DLD1 (cell line): ENCODE measurements around the gene B3GNT3.
"Not testable (repeated sequence)": the region's sequence is repeated elsewhere in the genome, so short reads cannot be mapped to it uniquely, and the experiment has no call there.

Experiments used
- in situ Hi-C: cut with HindIII; loops from 2 replicates; pipeline ENCODE4 v1.10.0; 2017; ENCODE audit warnings: low sequenced_read_pairs

B3GNT3 gene

GRCh38 chr19:17765069-17765618 lies 29.8 kb upstream of the B3GNT3 start:
- in situ Hi-C loops = no loop called here

DNA sequence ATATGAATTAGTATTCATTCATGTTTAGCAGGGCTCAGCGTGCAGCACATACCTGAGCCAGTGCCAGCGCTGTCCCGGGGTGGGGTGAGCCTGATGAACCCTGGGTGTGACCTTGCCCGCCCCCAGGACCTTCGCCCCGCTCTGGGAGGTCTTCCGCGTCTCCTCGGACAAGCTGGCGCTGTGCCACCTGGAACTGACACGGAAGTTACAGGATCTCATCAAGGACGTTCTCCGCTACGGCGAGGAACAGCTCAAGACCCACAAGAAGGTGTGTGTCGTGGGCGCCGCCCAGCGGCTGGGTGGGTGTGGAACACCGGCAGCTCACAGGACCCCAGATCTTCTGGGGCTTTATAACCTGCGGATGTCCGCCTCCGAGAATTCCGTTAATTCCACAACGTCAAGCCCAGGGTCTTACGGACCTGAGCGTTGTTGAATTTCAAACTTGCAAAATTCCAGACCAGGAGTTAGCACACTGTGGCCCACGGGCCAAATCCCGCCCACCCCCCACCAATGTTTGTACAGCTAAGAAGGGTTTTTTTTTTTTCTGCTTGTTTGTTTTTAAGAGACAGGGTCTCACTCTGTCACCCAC lies 28.3 kb upstream of the B3GNT3 start:
- in situ Hi-C loops = no loop called here

DNA sequence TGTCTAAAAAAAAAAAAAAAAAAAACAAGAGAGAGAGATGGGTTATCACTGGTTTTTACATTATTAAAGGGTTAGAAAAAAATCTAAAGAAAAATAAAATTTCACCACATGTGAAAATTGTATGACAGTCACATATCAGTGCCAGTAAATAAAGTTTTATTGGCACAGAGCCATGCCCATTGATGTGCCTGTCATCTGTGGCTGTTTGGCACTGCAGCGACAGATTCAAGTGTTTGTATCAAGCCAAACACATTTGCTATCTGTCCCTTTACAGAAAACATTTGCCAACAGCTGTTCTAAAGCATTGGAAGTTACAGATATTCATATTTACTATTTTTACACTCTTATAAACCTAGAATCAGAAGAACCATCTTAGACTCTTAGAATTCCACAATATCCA lies 27.4 kb upstream of the B3GNT3 start:
- in situ Hi-C loops = no loop called here

DNA sequence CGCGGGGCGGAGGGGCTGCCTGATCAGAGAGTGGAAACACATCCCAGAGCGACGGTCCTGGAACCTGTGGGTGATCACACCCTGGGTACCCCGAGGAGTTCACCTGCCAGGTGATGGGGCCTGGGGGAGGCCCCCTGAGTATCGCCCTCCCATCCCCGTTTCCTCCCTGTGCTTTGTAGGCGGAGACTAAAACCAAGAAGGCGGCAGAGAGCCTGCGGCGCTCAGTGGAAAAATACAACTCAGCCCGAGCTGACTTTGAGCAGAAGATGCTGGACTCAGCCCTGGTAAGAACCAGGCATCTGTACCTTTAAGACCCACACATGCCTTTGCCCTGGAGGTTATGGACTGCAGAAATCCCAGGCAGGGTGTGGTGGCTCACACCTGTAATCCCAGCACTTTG lies 24.3 kb upstream of the B3GNT3 start:
- in situ Hi-C loops = no loop called here

GRCh38 chr19:17772172-17772571 lies 22.8 kb upstream of the B3GNT3 start:
- in situ Hi-C loops = no loop called here

DNA sequence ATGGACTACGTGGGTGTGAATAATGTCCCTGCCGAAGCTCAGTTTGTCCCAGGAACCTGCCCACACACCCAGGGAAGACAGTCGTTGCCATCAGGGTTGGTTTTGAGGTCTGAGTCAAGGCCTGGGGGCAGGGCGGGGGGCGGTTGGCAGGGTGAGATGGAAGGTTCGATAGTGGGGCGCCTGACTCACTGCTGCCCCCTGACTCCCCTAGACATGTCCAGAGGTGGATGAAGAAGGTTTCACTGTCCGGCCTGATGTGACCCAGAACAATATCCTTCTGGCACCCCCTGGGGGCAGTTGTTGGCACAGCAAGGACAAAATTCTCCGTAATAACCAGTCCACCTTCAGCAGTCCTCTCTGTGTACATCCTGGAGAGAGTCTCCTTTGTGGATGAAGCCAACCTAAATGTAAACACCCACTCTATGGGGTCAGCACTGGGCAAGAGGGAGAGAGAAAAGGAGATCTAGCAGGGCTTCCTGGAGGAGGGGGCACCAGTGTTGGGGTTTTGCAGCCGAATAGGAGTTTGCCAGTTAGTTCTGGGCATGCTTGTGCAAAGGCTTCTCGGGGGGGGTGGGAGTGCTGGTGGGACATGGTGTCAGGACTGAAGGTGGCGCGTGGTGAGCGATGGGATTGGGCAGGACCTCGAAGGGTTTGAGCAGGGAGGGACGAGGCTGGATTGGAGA lies 19.6 kb upstream of the B3GNT3 start:
- in situ Hi-C loops = no loop called here

DNA sequence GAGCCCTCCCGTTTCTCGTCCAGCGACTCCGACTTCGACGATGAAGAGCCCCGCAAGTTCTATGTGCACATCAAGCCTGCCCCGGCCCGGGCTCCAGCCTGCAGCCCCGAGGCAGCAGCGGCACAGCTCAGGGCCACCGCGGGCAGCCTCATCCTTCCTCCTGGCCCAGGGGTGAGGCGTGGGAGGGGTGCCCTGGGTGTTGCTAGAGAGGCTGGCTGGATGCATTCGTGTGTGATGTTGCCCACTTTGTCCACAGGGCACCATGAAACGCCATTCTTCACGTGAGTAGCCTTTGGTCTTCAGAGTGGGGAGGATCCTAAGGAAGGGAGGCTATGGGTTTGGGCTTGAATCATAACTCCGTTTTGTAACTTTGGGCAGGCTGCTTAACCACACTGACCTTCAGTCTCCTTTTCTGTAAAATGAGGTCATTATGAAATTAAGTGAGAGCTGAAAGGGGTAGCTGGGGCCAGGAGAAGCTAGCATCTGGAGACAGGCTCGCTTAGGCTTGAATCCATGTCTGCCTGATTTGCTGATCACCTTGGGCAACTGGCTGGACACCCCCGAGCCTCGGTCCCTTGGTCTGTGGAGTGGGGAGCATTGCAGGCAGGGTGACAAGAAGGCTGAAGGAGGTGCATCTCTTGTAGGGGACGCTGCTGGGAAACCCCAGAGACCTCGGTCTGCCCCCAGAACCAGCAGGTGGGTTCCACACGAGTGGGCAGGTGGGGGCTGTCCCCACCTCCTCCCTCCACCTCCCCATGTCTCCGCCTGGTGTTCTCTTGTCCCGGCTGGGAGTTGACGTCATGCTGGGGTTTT lies 18.7 kb upstream of the B3GNT3 start:
- in situ Hi-C loops = no loop called here

GRCh38 chr19:17777840-17778239 lies 17.1 kb upstream of the B3GNT3 start:
- in situ Hi-C loops = not testable (repeated sequence)

- in situ Hi-C loops = no loop called here
Measured at GRCh38 chr19:17778251-17778967, 16.5 kb upstream of the B3GNT3 start.

DNA sequence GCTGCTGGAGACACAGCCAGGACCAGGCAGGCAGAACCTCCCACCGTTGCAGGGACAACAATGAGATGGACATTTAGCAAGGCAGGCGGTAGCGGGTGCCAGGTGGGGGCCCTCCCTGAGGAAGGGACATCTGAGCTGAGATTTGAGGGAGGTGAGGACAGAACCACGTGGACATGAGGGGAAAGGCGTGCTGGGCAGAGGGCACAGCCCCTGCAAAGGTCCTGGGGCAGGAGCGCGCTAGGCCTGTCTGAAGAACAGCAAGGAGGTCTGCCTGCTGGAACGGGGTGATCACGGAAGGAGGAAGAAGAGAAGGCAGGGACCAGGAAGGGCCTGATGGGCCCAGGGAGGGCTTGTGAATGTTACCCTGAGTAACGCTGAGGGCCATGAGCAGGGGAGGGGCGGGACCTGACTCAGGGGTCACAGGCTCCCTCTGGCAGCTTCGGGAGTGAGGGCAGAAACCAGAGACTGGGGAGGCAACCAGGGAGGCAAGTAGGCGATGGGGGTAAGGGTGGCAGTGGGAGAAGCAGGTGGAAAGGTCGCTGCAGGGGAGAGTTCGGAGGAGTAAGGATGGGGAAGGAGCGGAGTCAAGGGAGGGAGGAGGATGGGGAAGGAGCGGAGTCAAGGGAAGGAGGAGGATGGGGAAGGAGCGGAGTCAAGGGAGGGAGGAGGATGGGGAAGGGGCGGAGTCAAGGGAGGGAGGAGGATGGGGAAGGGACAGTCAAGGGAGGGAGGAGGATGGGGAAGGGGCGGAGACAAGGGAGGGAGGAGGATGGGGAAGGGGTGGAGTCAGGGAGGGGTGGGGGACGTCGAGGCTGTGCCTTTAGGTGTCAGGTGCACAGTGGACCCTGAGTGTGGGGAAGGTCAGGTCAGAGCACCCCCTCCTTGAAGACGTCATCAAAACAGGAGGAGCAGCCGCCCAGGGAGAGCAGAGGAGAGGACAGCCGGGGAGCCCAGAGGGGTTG lies 15.7 kb upstream of the B3GNT3 start:
- in situ Hi-C loops = no loop called here

- in situ Hi-C loops = no loop called here
Measured at GRCh38 chr19:17780781-17781180, 14.2 kb upstream of the B3GNT3 start.

- in situ Hi-C loops = not testable (repeated sequence)
Measured at GRCh38 chr19:17783721-17784120, 11.2 kb upstream of the B3GNT3 start.

DNA sequence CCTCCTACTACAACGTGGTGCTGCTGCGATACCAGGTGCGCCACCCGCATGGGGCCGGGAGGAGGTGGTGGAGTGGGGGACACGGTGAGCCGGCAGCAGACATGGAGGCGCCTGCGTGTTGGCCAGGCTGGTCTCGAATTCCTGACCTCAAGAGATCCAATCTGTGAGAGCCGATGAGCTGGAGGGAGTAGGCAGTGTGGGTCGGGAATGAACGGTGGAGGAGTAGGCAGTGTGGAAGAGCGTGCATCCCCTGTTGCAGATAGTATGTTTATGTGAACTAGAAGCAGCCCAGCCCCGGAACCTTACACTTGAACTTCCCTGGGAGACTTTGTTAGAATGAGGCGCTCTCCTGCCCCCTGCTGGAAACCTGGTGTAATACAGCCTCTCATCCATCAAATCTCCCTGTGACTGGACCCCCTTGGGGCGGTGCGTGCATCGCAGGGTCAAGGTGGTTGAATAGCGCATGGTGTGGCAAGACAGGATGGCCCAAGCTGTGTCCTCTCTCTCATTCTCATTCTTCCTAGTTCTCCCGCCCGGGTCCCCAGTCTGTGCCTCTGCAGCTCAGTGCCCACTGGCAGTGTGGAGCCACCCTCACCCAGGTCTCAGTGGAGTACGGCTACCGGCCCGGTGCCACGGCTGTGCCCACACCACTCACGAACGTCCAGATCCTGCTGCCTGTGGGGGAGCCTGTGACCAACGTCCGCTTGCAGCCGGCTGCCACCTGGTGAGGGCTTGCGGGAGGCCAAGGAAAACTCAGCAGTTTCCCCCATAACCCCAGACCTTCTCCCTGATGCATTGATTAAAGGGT lies 10.5 kb upstream of the B3GNT3 start:
- in situ Hi-C loops = no loop called here

DNA sequence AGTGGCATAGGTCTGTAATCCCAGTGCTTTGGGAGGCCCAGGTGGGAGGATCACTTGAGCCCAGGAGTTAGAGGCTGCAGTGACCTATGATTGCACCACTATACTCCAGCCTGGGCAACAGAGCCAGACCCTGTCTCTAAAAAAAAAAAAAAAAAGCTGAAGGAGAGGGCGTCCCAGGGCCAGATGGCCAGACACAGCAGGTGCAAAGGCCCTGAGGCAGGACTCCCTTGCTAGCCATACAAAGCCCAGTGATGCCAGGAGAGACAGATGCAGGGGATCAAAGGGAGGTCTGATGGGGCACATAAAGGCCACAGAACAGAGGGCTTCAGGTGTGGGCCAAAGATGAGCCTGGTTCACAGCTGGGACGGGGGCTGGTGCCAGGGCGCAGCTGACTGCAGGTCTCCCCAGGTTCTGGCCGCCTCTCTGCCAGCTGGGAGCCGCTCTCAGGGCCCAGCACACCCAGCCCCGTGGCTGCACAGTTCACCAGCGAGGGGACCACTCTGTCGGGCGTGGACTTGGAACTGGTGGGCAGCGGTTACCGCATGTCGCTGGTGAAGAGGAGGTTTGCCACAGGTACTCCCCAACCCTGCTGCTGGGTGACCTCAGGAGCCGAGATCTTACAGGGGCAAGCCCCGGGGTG lies 7.5 kb upstream of the B3GNT3 start:
- in situ Hi-C loops = no loop called here

DNA sequence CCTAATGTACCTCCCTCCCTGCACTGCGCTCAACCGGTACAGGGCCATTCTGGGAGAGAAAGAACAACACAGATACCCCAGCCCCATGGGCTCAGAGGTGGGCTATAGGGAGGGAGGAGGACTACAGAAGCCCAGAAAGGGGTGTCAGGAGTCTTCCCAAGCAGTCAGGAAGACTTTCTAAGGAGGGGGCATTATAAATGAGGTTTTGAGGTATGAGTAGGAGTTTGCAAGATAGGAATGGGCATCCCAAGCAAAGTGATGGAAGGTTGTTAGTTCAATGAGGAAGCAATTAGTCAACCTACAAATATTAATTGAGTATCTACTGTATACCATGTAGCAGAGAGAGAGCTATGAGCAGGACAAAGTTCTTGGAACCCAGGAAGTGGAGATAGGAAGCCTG lies 6.3 kb upstream of the B3GNT3 start:
- in situ Hi-C loops = no loop called here

GRCh38 chr19:17790059-17790780 lies 4.7 kb upstream of the B3GNT3 start:
- in situ Hi-C loops = no loop called here

DNA sequence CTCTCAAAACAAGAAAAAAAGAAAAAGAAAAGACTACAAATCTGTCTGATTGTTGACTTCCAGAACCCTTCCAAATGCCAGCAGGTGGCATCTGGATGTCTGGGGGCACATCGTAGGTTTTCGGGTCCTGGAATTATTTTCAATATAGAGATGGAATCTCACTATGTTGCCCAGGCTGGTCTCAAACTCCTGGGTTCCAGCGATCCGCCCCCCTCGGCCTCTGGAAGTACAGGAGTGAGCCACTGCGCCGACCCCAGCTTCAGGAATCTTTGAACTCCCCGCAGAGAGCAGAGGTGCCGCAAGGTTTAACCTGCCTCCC lies 567 bp upstream of the B3GNT3 start:
- in situ Hi-C loops = no loop called here

DNA sequence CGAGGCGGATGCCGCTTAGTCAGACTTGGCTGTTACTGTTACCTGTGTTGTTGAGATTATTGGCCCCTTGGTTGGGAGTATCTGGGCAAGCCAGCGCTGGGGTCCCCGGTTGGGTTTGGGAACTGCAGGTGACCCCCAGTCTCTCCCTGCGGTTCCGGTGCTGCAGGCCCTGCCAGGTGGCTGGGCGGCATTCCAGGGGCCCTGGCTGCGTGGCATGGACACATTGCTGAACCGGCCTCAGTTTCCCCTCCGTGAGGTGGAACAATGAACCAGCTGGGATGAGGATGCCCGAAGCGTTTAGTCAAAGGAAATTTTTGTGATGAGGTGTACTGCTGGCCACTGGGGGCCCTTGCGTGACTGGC lies 538 bp downstream of the B3GNT3 start:
- in situ Hi-C loops = no loop called here
